ENCODE results near the gene CDY2A. TPM values are rescaled to one million over a fixed set of nuclear protein-coding genes. Genes with fewer than 3 reads are reported as not detected.

CDY2A gene
- total RNA-seq, 1 donor from 2014 or later, result not detected

Other genes starting within 250 kb of the CDY2A start
- not detected in 3 replicates for gene CDY2B, start 145.6 kb upstream of the CDY2A start, total RNA-seq

Measured in chondrocyte (in vitro differentiated cells).